Central memory CD8-positive, alpha-beta T cell (primary cell): ENCODE data around the gene SESN2.
"Not testable (repeated sequence)": the region's sequence is repeated elsewhere in the genome, so short reads cannot be mapped to it uniquely, and the experiment has no call there.

Source experiments
- ATAC-seq: fragments of 150-1000 bp; cut with Tn5 transposase; replicated peaks from 2 replicates; pipeline ENCODE4 v1.10.0; 2022; ENCODE audit warnings: mild to moderate bottlenecking, moderate FRiP score, moderate number of reproducible peaks; ENCODE audit not compliant: poor library complexity, severe bottlenecking; ENCODE audit errors: extremely low read depth
- DNase-seq, 2 donors: peaks; one replicate each; pipeline ENCODE4 v3.0.0; 2021; ENCODE audit warnings: low spot score in 2 of 2
- H3K27ac Mint-ChIP-seq: one replicate; pipeline ENCODE4 v1.8.0; 2022; ENCODE audit warnings: low read depth, mild to moderate bottlenecking, moderate library complexity, mixed read lengths
- H3K27me3 Mint-ChIP-seq: one replicate; pipeline ENCODE4 v1.8.0; 2022; ENCODE audit warnings: mixed read lengths
- H3K36me3 Mint-ChIP-seq: one replicate; pipeline ENCODE4 v1.8.0; 2022; ENCODE audit warnings: mild to moderate bottlenecking, moderate library complexity, mixed read lengths; ENCODE audit not compliant: insufficient read depth
- H3K4me1 Mint-ChIP-seq: one replicate; pipeline ENCODE4 v1.8.0; 2022; ENCODE audit warnings: mixed read lengths
- H3K4me3 Mint-ChIP-seq: one replicate; pipeline ENCODE4 v1.8.0; 2022; ENCODE audit warnings: mild to moderate bottlenecking, moderate library complexity, mixed read lengths
- H3K9me3 Mint-ChIP-seq: one replicate; pipeline ENCODE4 v1.8.0; 2022; ENCODE audit warnings: mixed read lengths

The SESN2 gene

DNA sequence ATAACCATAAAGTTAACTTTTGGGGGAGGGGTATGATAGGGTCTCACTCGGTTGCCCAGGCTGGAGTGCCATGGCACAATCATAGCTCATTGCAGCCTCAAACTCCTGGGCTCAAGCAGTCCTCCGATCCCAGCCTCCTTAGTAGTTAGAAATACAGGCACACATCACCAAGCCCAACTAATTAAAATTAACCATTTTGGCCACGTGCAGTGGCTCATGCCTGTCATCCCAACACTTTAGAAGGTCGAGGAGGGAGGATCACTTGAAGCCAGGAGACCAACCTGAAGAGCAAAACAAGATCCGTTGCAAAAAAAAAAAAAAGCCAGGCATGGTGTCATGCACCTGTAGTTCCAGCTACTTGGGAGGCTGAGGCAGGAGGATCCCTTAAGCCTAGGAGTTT, 42.9 kb downstream of the SESN2 start:
- Mint-ChIP-seq H3K4me3 (no peak overlapping the region), H3K27me3 (no peaks in the 10 kb centered on the region), H3K9me3 (no peaks in the 10 kb centered on the region), H3K36me3 (no peaks in the 10 kb centered on the region), H3K4me1 (no peaks in the 10 kb centered on the region), H3K27ac (no peak overlapping the region)
- DNase-seq (no peak), ATAC-seq (no peak)

- H3K4me3 Mint-ChIP-seq = no peak overlapping the region
- no peaks in the 10 kb centered on the region for H3K9me3 Mint-ChIP-seq
- H3K27me3 Mint-ChIP-seq = no peaks in the 10 kb centered on the region
- ATAC-seq (no peak), DNase-seq (no peak)
- no peak overlapping the region for H3K27ac Mint-ChIP-seq
- no peaks in the 10 kb centered on the region for H3K4me1 Mint-ChIP-seq
- H3K36me3 Mint-ChIP-seq = no peaks in the 10 kb centered on the region
Observed at GRCh38 chr1:28306301-28306949, 47.1 kb downstream of the SESN2 start.

DNA sequence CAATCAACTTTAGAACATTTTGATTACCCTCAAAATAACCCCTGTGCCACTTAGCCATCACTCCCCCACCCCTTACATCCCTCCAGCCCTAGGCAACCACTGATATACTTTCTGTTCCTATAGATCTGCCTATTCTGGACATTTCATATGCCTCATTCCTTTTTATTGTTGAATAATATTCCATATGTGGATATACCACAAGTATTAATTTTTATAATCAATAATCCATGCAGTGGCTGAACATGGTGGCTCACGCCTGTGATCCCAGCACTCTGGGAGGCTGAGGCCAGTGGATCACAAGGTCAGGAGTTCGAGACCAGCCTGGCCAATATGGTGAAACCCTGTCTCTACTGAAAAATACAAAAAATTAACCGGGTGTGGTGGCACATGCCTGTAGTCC, 49.4 kb downstream of the SESN2 start:
- Mint-ChIP-seq H3K36me3 (no peaks in the 10 kb centered on the region), H3K9me3 (no peaks in the 10 kb centered on the region)
- ATAC-seq = no peak

GRCh38 chr1:28309702-28310101, 50.4 kb downstream of the SESN2 start:
- no peak for DNase-seq
- no peaks in the 10 kb centered on the region for H3K9me3 Mint-ChIP-seq
- ATAC-seq = no peak
- H3K4me3 Mint-ChIP-seq = no peak overlapping the region
- no peaks in the 10 kb centered on the region for H3K27me3 Mint-ChIP-seq
- H3K36me3 Mint-ChIP-seq = no peaks in the 10 kb centered on the region
- H3K27ac Mint-ChIP-seq = no peak overlapping the region
- H3K4me1 Mint-ChIP-seq = no peaks in the 10 kb centered on the region

More for the DNA sequence above, 49.4 kb downstream of the SESN2 start:
- H3K4me3 Mint-ChIP-seq = no peak overlapping the region
- no peak for DNase-seq
- H3K27me3 Mint-ChIP-seq = no peaks in the 10 kb centered on the region
- no peak overlapping the region for H3K27ac Mint-ChIP-seq
- no peaks in the 10 kb centered on the region for H3K4me1 Mint-ChIP-seq

- no peak overlapping the region for H3K4me3 Mint-ChIP-seq
- no peaks in the 10 kb centered on the region for H3K36me3 Mint-ChIP-seq
Observed at GRCh38 chr1:28313702-28314546, 54.6 kb downstream of the SESN2 start.

GRCh38 chr1:28314547-28314941, 55.2 kb downstream of the SESN2 start:
- H3K36me3 Mint-ChIP-seq = no peaks in the 10 kb centered on the region
- ATAC-seq (no peak), DNase-seq (no peak)
- no peaks in the 10 kb centered on the region for H3K4me1 Mint-ChIP-seq
- H3K27me3 Mint-ChIP-seq = no peaks in the 10 kb centered on the region
- no peak overlapping the region for H3K4me3 Mint-ChIP-seq
- H3K9me3 Mint-ChIP-seq = no peaks in the 10 kb centered on the region
- H3K27ac Mint-ChIP-seq = no peak overlapping the region

More at GRCh38 chr1:28313702-28314546, 54.6 kb downstream of the SESN2 start:
- Mint-ChIP-seq H3K4me1 (no peaks in the 10 kb centered on the region), H3K9me3 (no peaks in the 10 kb centered on the region), H3K27ac (no peak overlapping the region), H3K27me3 (no peaks in the 10 kb centered on the region)
- ATAC-seq = no peak
- DNase-seq = no peak

- Mint-ChIP-seq H3K4me3 (no peak overlapping the region), H3K9me3 (no peaks in the 10 kb centered on the region), H3K27ac (no peak overlapping the region), H3K36me3 (no peaks in the 10 kb centered on the region), H3K4me1 (no peaks in the 10 kb centered on the region), H3K27me3 (no peaks in the 10 kb centered on the region)
- DNase-seq (no peak), ATAC-seq (no peak)
Observed at GRCh38 chr1:28317014-28317413, 57.7 kb downstream of the SESN2 start.

DNA sequence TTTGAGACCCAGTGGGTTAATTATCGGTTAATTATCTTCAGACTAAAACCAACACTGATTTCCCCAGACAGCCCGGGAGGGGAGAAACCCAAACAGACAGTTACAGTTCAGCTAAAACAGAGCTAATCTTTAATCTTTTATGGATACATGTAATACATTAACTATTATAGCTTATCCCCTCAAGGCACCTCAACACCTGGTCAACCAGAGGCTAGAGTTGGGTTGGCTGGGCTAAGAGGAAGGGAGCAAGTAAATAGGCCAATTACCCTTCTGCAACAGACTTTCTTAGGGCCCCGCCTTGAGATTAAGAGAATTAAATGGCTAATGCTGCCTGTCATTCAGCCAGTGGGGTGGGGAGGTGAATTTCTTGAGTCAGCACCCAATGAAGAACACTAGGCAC, 62.9 kb downstream of the SESN2 start:
- Mint-ChIP-seq H3K4me3 (no peak overlapping the region), H3K9me3 (no peaks in the 10 kb centered on the region), H3K4me1 (no peaks in the 10 kb centered on the region), H3K27ac (no peak overlapping the region), H3K36me3 (no peaks in the 10 kb centered on the region), H3K27me3 (no peaks in the 10 kb centered on the region)
- DNase-seq = no peak
- no peak for ATAC-seq

- Mint-ChIP-seq H3K9me3 (no peaks in the 10 kb centered on the region), H3K4me3 (no peak overlapping the region), H3K4me1 (peaks cover 4% of the 10 kb centered on the region), H3K36me3 (peaks cover 5% of the 10 kb centered on the region), H3K27ac (no peak overlapping the region), H3K27me3 (no peaks in the 10 kb centered on the region)
- ATAC-seq = no peak
- no peak for DNase-seq
Observed at GRCh38 chr1:28323720-28324119, 64.4 kb downstream of the SESN2 start.

DNA sequence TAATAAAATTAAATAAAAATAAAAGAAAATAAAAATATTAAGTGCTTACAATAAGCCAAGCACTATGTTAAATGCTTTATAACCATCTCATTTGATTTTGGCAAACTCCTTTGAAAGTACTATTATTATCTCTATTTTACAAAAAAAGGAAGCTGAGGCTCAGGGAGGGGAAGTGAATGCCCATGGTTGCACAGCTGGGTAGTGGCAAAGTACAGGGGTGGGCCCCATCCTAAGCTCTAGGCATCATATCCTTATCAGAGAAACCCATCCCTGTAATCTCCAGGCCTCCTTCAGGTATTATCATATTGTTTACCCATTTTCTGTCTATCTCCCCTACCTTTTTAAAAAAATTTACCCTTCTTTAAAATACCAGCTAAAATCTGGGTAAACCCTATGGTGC, 67.2 kb downstream of the SESN2 start:
- H3K27ac Mint-ChIP-seq = no peak overlapping the region
- DNase-seq (no peak), ATAC-seq (no peak)
- H3K27me3 Mint-ChIP-seq = no peaks in the 10 kb centered on the region
- H3K4me3 Mint-ChIP-seq = no peak overlapping the region
- H3K9me3 Mint-ChIP-seq = no peaks in the 10 kb centered on the region
- H3K4me1 Mint-ChIP-seq = peaks cover 21% of the 10 kb centered on the region
- peaks cover 23% of the 10 kb centered on the region for H3K36me3 Mint-ChIP-seq

GRCh38 chr1:28326984-28327383, 67.7 kb downstream of the SESN2 start:
- ATAC-seq (no peak), DNase-seq (no peak)
- peaks cover 26% of the 10 kb centered on the region for H3K36me3 Mint-ChIP-seq
- H3K27ac Mint-ChIP-seq = no peak overlapping the region
- H3K4me1 Mint-ChIP-seq = peaks cover 24% of the 10 kb centered on the region
- H3K9me3 Mint-ChIP-seq = no peaks in the 10 kb centered on the region
- no peaks in the 10 kb centered on the region for H3K27me3 Mint-ChIP-seq
- no peak overlapping the region for H3K4me3 Mint-ChIP-seq

DNA sequence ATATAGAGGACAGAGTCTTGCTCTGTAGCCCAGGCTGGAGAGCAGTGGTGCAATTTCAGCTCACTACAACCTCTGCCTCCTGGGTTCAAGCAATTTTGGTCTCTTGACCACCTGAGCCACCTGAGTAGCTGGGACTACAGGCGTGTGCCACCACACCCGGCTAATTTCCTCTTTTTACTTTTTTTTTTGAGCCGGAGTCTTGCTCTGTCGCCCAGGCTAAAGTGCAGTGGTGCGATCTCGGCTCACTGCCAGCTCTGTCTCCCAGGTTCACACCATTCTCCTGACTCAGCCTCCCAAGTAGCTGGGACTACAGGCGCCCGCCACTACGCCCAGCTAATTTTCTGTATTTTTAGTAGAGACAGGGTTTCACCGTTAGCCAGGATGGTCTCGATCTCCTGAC, 68.1 kb downstream of the SESN2 start:
- DNase-seq, H3K4me3 Mint-ChIP-seq, H3K27ac Mint-ChIP-seq, H3K27me3 Mint-ChIP-seq, ATAC-seq, H3K9me3 Mint-ChIP-seq: not testable (repeated sequence)
- Mint-ChIP-seq H3K4me1 (peaks cover 28% of the 10 kb centered on the region), H3K36me3 (peaks cover 30% of the 10 kb centered on the region)

DNA sequence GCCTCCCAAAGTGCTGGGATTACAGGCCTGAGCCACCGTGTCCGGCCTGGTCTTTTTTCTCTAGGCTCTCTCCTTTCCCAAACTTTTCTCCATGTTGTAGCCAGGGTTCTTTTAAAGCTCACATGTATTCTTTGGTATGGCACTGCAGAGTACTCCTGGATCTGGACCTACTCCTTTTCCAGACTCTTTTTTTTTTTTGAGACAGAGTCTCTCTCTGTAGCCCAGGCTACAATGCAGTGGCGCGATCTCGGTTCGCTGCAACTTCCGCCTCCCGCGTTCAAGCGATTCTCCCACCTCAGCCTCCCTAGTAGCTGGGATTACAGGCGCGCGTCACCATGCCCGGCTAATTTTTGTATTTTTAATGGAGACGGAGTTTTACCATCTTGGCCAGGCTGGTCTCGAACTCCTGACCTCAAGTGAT, 68.9 kb downstream of the SESN2 start:
- Mint-ChIP-seq H3K9me3 (no peaks in the 10 kb centered on the region), H3K4me3 (peak overlapping the region; percentile 88), H3K27ac (peak overlapping the region; percentile 98), H3K36me3 (peaks cover 35% of the 10 kb centered on the region), H3K27me3 (no peaks in the 10 kb centered on the region), H3K4me1 (peaks cover 36% of the 10 kb centered on the region)
- no peak for ATAC-seq
- DNase-seq = no peak
